ENCODE data around the gene SPRR4.

SPRR4 gene

DNA sequence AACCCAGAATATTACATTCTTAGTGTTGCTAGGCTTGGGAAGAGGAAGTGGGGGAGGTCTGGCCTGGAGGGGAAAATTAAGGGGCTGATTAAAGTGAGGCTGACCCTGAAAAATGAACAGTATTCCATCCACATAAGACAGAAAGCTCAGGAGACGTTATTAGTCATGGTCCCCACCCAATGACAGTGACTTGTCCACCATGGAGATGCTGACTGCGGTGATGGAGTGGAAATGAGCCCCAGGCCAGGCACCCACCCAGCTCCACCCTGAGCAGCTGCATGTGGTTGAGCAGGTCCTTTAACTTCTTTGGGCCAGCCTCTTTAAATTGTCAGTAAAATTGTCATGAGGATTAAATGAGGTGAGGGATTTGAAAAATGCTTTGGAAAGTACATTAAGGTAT lies 1.4 kb upstream of the SPRR4 start:
- no peaks in the 10 kb centered on the region for H3K36me3 ChIP-seq (ENCODE audit: control insufficient read depth, insufficient read depth, low read length)
- no peaks in the 10 kb centered on the region for H3K27me3 ChIP-seq (ENCODE audit: control insufficient read depth, insufficient read depth, low read length)
- H3K9ac ChIP-seq (ENCODE audit: low read depth, low read length), result no peak overlapping the region
- H3K9me3 ChIP-seq (ENCODE audit: control insufficient read depth, insufficient read depth, low read length), result no peaks in the 10 kb centered on the region
- H3K4me1 ChIP-seq (ENCODE audit: control insufficient read depth, insufficient read depth, low read length), result no peaks in the 10 kb centered on the region
- H3K4me3 ChIP-seq (ENCODE audit: low read depth, low read length), result no peak overlapping the region

DNA sequence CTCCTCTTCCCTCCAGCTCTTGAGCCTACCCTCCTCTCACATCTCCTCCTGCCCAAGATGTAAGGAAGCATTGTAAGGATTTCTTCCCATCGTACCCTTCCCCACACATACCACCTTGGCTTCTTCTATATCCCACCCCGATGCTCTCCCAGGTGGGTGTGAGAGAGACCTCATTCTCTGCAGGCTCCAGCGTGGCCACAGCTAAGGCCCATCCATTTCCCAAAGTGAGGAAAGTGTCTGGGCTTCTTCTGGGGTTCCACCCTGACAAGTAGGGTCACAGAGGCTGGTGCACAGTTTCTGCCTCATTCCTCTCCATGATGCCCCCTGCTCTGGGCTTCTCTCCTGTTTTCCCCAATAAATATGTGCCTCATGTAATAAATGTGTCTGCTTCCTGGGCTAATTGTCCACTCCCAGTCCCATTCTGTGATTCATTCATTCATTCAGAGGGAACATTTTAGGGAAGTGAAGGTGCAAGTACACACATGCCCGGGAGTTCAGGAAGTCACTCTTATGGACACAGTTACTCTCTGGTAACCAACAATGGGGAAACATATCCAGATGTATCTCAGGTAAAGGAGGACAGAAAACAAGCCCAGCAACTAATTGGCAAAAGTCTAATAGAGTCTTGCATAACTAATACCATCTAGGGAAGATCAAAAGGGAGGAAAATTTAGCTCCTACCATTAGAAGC lies 1.9 kb downstream of the SPRR4 start:
- no peaks in the 10 kb centered on the region for H3K36me3 ChIP-seq (ENCODE audit: control insufficient read depth, insufficient read depth, low read length)
- H3K4me1 ChIP-seq (ENCODE audit: control insufficient read depth, insufficient read depth, low read length), result no peaks in the 10 kb centered on the region
- H3K27me3 ChIP-seq (ENCODE audit: control insufficient read depth, insufficient read depth, low read length), result no peaks in the 10 kb centered on the region
- no peaks in the 10 kb centered on the region for H3K9me3 ChIP-seq (ENCODE audit: control insufficient read depth, insufficient read depth, low read length)
- no peak overlapping the region for H3K9ac ChIP-seq (ENCODE audit: low read depth, low read length)
- H3K4me3 ChIP-seq (ENCODE audit: low read depth, low read length), result no peak overlapping the region

DNA sequence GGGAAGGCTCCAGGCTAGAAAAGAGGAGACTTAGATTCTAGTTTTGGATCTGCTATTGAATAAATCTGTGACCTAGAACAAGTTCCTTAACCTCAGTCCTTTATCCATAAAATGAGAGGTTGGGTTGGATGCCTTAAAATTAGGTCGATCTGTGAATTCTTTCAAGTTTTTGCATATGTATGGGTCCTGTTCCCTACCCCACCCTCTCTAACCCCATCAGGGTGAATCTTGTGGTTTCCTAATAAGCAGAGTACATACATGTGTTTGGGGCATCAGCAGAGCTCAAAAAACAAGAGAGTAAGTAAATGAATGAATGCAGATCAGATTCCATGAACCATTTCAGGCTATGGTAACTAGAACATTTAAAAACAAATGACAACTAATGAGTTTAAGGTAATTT lies 6.2 kb downstream of the SPRR4 start:
- no peak overlapping the region for H3K4me3 ChIP-seq (ENCODE audit: low read depth, low read length)
- no peak overlapping the region for H3K9ac ChIP-seq (ENCODE audit: low read depth, low read length)
- H3K4me1 ChIP-seq (ENCODE audit: control insufficient read depth, insufficient read depth, low read length), result no peaks in the 10 kb centered on the region
- H3K36me3 ChIP-seq (ENCODE audit: control insufficient read depth, insufficient read depth, low read length), result no peaks in the 10 kb centered on the region
- H3K27me3 ChIP-seq (ENCODE audit: control insufficient read depth, insufficient read depth, low read length), result peaks cover 4% of the 10 kb centered on the region
- H3K9me3 ChIP-seq (ENCODE audit: control insufficient read depth, insufficient read depth, low read length), result no peaks in the 10 kb centered on the region

DNA sequence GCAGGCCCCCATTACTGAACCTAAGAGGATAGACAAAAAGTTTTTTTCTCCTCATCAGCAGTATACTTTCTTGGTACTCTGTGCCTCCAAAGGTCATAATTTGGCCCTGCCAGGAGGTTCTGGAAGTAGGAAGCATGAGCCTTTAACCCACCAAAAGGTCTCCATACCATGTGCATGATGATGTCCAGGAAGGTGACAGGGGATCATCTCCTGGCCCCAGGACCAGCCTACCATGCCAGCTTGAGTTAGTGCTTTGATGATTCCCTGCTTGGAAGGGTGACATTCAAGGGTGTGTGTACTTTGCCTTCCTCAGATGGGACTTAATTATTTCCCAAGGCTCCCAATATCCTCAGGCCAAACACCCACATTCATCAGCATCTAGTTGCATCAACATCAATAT lies 7.2 kb downstream of the SPRR4 start:
- no peak overlapping the region for H3K9ac ChIP-seq (ENCODE audit: low read depth, low read length)
- peaks cover 4% of the 10 kb centered on the region for H3K27me3 ChIP-seq (ENCODE audit: control insufficient read depth, insufficient read depth, low read length)
- no peaks in the 10 kb centered on the region for H3K36me3 ChIP-seq (ENCODE audit: control insufficient read depth, insufficient read depth, low read length)
- H3K4me1 ChIP-seq (ENCODE audit: control insufficient read depth, insufficient read depth, low read length), result no peaks in the 10 kb centered on the region
- H3K9me3 ChIP-seq (ENCODE audit: control insufficient read depth, insufficient read depth, low read length), result no peaks in the 10 kb centered on the region
- no peak overlapping the region for H3K4me3 ChIP-seq (ENCODE audit: low read depth, low read length)

DNA sequence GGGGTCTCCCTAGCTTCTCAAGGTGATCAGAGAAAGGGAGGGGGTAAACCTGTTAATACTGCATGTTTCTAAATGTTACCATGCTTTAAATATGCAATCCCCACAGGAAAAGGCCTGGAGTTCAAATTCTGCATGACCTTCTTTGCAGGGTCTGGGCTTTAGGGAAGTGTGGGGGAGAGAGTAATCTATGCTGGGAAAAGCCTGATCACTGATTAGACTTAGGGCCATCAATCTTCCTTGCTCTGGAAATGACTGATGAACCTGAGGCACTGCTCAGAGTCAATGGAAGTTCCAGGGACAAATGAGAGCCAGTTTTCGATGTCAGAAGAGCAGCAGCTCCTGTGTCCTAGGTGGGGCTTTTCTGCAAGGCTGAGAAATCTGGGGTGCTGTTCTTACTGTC lies 10.2 kb downstream of the SPRR4 start:
- Histone ChIP-seq H3K4me3 (ENCODE audit: low read depth, low read length) (no peak overlapping the region), H3K4me1 (ENCODE audit: control insufficient read depth, insufficient read depth, low read length) (no peaks in the 10 kb centered on the region), H3K9ac (ENCODE audit: low read depth, low read length) (no peak overlapping the region), H3K9me3 (ENCODE audit: control insufficient read depth, insufficient read depth, low read length) (no peaks in the 10 kb centered on the region), H3K27me3 (ENCODE audit: control insufficient read depth, insufficient read depth, low read length) (peaks cover 4% of the 10 kb centered on the region), H3K36me3 (ENCODE audit: control insufficient read depth, insufficient read depth, low read length) (no peaks in the 10 kb centered on the region)

DNA sequence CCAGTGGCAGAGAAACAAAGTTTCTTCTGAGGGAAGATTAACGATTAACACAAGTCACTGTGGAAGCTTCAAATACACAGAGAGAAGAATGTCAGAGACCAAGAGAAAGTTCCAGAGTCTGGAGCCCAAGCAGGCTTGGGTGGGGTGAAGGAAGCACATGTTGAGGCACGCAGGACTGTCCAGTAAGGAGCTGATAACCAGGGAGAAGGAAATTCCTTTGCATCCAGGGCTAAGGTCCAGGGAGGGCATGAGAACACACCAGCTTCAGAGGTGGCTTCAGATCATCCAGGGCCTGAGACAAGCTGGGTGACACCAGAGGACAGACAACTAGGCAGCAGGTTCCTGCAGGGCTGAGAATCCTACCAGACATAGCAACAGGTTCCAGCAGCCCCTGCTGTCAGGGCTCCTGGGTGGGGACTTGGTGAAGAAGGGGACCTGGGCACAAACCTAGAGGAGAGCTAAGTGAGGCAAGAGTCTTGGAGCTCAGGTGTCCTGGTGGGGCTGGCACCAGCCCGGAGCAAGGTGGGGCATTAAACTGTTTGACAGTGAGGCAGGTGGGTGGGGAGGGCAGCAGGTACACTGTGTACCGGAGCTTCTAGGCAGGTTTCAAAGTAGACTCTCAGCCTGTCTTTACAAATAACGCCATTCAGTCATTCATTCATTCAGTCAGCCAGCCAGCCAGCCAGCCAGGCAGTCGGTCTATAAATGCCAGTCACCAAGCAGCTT lies 10.9 kb downstream of the SPRR4 start:
- no peaks in the 10 kb centered on the region for H3K4me1 ChIP-seq (ENCODE audit: control insufficient read depth, insufficient read depth, low read length)
- H3K9me3 ChIP-seq (ENCODE audit: control insufficient read depth, insufficient read depth, low read length), result no peaks in the 10 kb centered on the region
- H3K36me3 ChIP-seq (ENCODE audit: control insufficient read depth, insufficient read depth, low read length), result no peaks in the 10 kb centered on the region
- no peak overlapping the region for H3K9ac ChIP-seq (ENCODE audit: low read depth, low read length)
- peaks cover 4% of the 10 kb centered on the region for H3K27me3 ChIP-seq (ENCODE audit: control insufficient read depth, insufficient read depth, low read length)
- H3K4me3 ChIP-seq (ENCODE audit: low read depth, low read length), result no peak overlapping the region

DNA sequence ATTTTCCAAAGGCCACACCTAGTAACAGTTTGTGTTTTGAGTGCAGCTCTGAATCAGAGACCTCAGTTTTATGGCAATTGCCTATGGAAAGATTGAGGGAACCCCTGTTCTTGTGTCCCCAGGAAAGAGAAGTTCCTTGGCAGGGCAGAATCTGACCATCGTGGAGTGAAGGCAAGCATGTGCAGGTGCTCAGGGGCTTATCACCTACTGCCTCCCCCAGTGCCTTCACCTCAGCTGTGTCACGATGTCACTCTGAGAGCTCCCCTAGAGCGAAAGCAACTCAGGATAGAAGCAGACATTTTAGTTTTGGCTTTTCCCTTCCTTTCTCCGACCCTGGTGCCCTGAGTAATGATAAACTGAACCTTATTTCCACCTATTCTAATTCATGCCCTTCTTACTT lies 11.6 kb downstream of the SPRR4 start:
- H3K27me3 ChIP-seq (ENCODE audit: control insufficient read depth, insufficient read depth, low read length), result peaks cover 4% of the 10 kb centered on the region
- H3K9ac ChIP-seq (ENCODE audit: low read depth, low read length), result no peak overlapping the region
- H3K4me3 ChIP-seq (ENCODE audit: low read depth, low read length), result no peak overlapping the region
- H3K4me1 ChIP-seq (ENCODE audit: control insufficient read depth, insufficient read depth, low read length), result no peaks in the 10 kb centered on the region
- H3K9me3 ChIP-seq (ENCODE audit: control insufficient read depth, insufficient read depth, low read length), result no peaks in the 10 kb centered on the region
- no peaks in the 10 kb centered on the region for H3K36me3 ChIP-seq (ENCODE audit: control insufficient read depth, insufficient read depth, low read length)

DNA sequence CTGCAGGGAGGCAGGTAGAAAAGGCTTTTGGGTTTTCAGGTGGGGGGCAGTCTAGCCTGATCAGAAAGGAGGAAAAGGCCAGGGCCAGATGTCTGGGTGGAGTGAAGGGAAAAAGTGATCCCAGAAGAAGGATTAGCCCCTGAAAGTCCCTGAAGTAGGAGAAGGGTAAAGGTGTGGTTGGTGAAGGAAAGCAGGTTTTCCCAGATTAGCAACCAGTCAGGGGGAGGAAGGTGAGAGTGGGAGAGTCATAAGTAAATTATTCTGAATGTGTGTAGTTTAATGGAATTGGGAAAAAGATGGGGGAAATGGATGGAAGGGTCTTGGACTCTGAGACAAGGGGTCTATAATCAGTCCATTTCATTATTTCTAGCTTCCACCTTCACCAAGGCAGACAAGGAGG lies 12.8 kb downstream of the SPRR4 start:
- no peaks in the 10 kb centered on the region for H3K36me3 ChIP-seq (ENCODE audit: control insufficient read depth, insufficient read depth, low read length)
- no peak overlapping the region for H3K9ac ChIP-seq (ENCODE audit: low read depth, low read length)
- no peaks in the 10 kb centered on the region for H3K9me3 ChIP-seq (ENCODE audit: control insufficient read depth, insufficient read depth, low read length)
- no peaks in the 10 kb centered on the region for H3K4me1 ChIP-seq (ENCODE audit: control insufficient read depth, insufficient read depth, low read length)
- no peaks in the 10 kb centered on the region for H3K27me3 ChIP-seq (ENCODE audit: control insufficient read depth, insufficient read depth, low read length)
- H3K4me3 ChIP-seq (ENCODE audit: low read depth, low read length), result no peak overlapping the region

DNA sequence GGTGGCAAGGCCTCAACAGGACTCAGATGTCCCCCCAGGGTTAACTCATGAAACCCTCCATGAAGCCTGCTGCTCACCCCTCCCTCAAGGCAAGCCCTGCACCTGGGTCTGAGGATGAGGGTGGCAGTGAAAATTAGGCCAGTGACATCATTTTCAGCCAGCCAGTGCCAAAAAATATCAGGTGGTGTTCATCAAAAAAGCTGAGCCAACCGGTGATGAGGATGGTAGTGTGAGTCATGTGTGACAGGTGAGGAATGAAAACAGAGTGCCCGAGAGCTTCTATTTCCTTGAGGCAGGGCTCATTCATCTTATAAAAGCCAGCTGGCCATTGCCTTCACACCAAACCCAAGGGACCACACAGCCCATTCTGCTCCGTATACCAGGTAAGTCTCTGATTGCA lies 13.3 kb downstream of the SPRR4 start, which contains the start of gene SPRR1A:
TSS of gene SPRR1A (plus strand) at position 339 of the 400 bp plus-strand sequence. CDS start 1,150 bp downstream, outside the sequence.
- no peak within 1 kb of the TSS for H3K4me3 ChIP-seq (ENCODE audit: low read depth, low read length)
- H3K36me3 ChIP-seq (ENCODE audit: control insufficient read depth, insufficient read depth, low read length), result no peaks in the 10 kb centered on the region
- no peaks in the 10 kb centered on the region for H3K9me3 ChIP-seq (ENCODE audit: control insufficient read depth, insufficient read depth, low read length)
- H3K9ac ChIP-seq (ENCODE audit: low read depth, low read length), result no peak within 1 kb of the TSS
- no peaks in the 10 kb centered on the region for H3K27me3 ChIP-seq (ENCODE audit: control insufficient read depth, insufficient read depth, low read length)
- H3K4me1 ChIP-seq (ENCODE audit: control insufficient read depth, insufficient read depth, low read length), result no peaks in the 10 kb centered on the region

DNA sequence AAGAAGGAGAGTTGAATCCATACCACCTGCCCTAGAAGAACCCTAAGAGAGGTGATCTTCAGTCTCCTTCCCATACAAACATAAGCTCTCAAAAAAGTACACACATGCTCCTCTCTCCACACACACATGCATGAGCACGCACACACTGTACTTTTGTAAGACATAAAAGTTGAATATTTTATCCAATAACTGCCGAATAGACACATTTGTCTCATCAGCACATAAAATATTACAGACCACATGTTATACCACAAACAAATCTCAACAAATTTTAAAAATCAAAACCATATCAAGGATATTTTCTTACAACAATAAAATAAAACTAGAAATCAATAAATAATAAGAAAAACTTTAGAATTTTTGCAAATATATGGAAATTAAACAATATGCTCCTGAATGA lies 16.1 kb downstream of the SPRR4 start:
- Histone ChIP-seq H3K9me3 (ENCODE audit: control insufficient read depth, insufficient read depth, low read length) (no peaks in the 10 kb centered on the region), H3K9ac (ENCODE audit: low read depth, low read length) (no peak overlapping the region), H3K4me1 (ENCODE audit: control insufficient read depth, insufficient read depth, low read length) (no peaks in the 10 kb centered on the region), H3K36me3 (ENCODE audit: control insufficient read depth, insufficient read depth, low read length) (no peaks in the 10 kb centered on the region), H3K4me3 (ENCODE audit: low read depth, low read length) (no peak overlapping the region), H3K27me3 (ENCODE audit: control insufficient read depth, insufficient read depth, low read length) (no peaks in the 10 kb centered on the region)

DNA sequence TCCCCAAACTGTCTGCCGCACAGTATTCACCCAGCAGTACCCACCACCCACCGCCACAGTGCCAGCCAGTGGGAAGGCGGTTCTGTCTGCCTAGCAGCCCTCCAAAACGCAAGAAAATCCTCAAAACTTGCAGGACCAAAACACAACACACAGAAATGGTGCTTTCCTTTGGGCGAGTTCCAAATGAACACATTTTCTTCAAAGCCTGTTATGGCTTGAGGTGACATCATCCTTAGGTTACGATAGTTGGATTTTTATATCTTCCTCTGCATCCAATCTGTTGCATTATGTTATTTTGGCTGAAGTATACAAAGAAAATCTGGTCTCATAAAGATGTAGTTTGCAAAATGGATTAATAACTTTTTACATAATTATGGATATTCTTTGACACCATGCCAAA lies 22.7 kb downstream of the SPRR4 start:
- no peak overlapping the region for H3K9ac ChIP-seq (ENCODE audit: low read depth, low read length)
- no peaks in the 10 kb centered on the region for H3K9me3 ChIP-seq (ENCODE audit: control insufficient read depth, insufficient read depth, low read length)
- H3K27me3 ChIP-seq (ENCODE audit: control insufficient read depth, insufficient read depth, low read length), result no peaks in the 10 kb centered on the region
- no peaks in the 10 kb centered on the region for H3K36me3 ChIP-seq (ENCODE audit: control insufficient read depth, insufficient read depth, low read length)
- H3K4me1 ChIP-seq (ENCODE audit: control insufficient read depth, insufficient read depth, low read length), result no peaks in the 10 kb centered on the region
- no peak overlapping the region for H3K4me3 ChIP-seq (ENCODE audit: low read depth, low read length)

DNA sequence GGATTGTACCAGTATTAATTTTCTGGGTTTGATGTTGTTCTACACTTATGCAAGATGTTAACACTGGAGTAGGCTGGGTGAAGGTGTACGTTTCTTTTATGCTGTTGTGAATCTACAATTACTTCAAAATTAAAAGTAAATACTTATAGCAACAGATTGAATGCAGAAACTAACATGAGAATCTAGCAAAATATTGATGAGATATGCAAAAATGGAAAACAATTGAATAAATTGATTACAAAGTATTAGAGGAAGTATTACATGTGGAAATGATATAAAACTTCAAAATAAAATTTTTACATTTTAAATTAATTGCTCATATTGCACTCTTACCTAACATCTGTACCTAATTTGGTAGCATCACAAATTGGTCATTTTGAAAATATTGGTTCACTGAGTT lies 25.4 kb downstream of the SPRR4 start:
- Histone ChIP-seq H3K4me3 (ENCODE audit: low read depth, low read length) (no peak overlapping the region), H3K27me3 (ENCODE audit: control insufficient read depth, insufficient read depth, low read length) (no peaks in the 10 kb centered on the region), H3K4me1 (ENCODE audit: control insufficient read depth, insufficient read depth, low read length) (no peaks in the 10 kb centered on the region), H3K36me3 (ENCODE audit: control insufficient read depth, insufficient read depth, low read length) (no peaks in the 10 kb centered on the region), H3K9me3 (ENCODE audit: control insufficient read depth, insufficient read depth, low read length) (no peaks in the 10 kb centered on the region), H3K9ac (ENCODE audit: low read depth, low read length) (no peak overlapping the region)
